ENCODE measurements around the gene RNASE11. TPM values are rescaled to one million over a fixed set of nuclear protein-coding genes. Genes with fewer than 3 reads are reported as not detected.

The RNASE11 gene
- total RNA-seq, 1 experiment from 2014 or later: not detected

DNA sequence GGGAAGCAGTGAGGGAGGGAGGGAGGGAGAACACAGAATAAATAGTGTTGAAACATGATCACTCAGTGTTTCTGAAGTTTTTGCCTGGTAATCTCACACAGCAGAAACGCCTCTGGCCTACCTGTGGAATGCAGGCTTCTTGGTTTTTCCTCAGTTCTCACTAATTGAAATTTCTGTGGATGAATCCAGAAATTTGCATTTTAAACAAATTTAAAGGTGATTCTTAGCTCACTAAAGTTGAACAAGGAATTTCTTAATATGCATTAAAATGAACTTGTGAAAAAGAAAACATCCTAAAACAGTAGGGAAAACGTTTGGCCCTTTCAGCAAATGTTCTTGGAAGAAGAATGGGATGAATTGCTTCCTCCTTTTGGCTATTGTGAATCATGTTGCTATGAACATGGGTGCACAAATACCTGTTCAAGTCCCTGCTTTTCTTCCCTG, 28.3 kb downstream of the RNASE11 start:
- ChIA-PET CTCF (no interaction called here), POLR2A (no interaction called here)
- no peaks in the 10 kb centered on the region for H3K4me1 Mint-ChIP-seq (ENCODE audit: insufficient read depth, unreplicated experiment)
- intact Hi-C loops (cut with micrococcal nuclease): no loop called here
- no peaks in the 10 kb centered on the region for H3K9me3 Mint-ChIP-seq (ENCODE audit: unreplicated experiment)
- no peaks in the 10 kb centered on the region for H3K36me3 Mint-ChIP-seq (ENCODE audit: insufficient read depth, unreplicated experiment)
- TF ChIP-seq CTCF (IDR thresholded peaks at IDR 0.05; ENCODE audit: unreplicated experiment): no peak
- no peak overlapping the region for H3K27ac Mint-ChIP-seq (ENCODE audit: low read depth, unreplicated experiment)
- no peak for DNase-seq (ENCODE audit: unreplicated experiment)
- no peak overlapping the region for H3K4me3 Mint-ChIP-seq (ENCODE audit: unreplicated experiment)
- BruUV-seq (replicated peaks): no TSS peak
- H3K27me3 Mint-ChIP-seq (ENCODE audit: insufficient read depth, unreplicated experiment): no peaks in the 10 kb centered on the region

DNA sequence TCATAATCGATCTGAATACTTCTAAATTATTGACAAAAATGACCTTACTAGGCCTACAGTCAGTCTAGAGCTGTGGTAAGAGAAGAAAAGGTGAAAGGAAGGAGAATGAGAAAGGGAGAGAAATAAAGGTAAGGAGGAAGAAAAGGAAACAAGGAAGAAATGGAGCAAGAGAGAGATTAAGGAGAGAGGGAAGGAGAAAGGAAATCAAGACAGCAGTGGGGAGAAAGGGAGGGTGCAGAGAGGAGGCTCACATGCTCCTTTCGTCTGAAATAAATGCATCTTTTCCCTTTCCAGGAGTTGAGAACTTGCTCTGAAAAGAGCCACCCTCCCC, 30.6 kb downstream of the RNASE11 start:
- H3K27me3 Mint-ChIP-seq (ENCODE audit: insufficient read depth, unreplicated experiment): no peaks in the 10 kb centered on the region
- H3K9me3 Mint-ChIP-seq (ENCODE audit: unreplicated experiment): no peaks in the 10 kb centered on the region
- no peak for DNase-seq (ENCODE audit: unreplicated experiment)
- no peak for TF ChIP-seq CTCF (IDR thresholded peaks at IDR 0.05; ENCODE audit: unreplicated experiment)
- no peaks in the 10 kb centered on the region for H3K36me3 Mint-ChIP-seq (ENCODE audit: insufficient read depth, unreplicated experiment)
- intact Hi-C loops (cut with micrococcal nuclease): no loop called here
- H3K4me1 Mint-ChIP-seq (ENCODE audit: insufficient read depth, unreplicated experiment): no peaks in the 10 kb centered on the region
- POLR2A ChIA-PET: interaction anchor here (1.0 kb wide), 1 partner anchor 88 kb away, joined by 3 read pairs; the partner anchor contains the start of gene PNP
- no TSS peak for BruUV-seq (replicated peaks)
- no peak overlapping the region for H3K27ac Mint-ChIP-seq (ENCODE audit: low read depth, unreplicated experiment)
- no peak overlapping the region for H3K4me3 Mint-ChIP-seq (ENCODE audit: unreplicated experiment)
- CTCF ChIA-PET: interaction anchor here (1.6 to 1.9 kb wide), 2 partner anchors 9 to 27 kb away, joined by 3 to 7 read pairs; no protein-coding TSS in a partner anchor

- Mint-ChIP-seq H3K4me3 (ENCODE audit: unreplicated experiment) (no peak overlapping the region), H3K27me3 (ENCODE audit: insufficient read depth, unreplicated experiment) (no peaks in the 10 kb centered on the region), H3K4me1 (ENCODE audit: insufficient read depth, unreplicated experiment) (no peaks in the 10 kb centered on the region), H3K27ac (ENCODE audit: low read depth, unreplicated experiment) (no peak overlapping the region), H3K9me3 (ENCODE audit: unreplicated experiment) (no peaks in the 10 kb centered on the region), H3K36me3 (ENCODE audit: insufficient read depth, unreplicated experiment) (no peaks in the 10 kb centered on the region)
- BruUV-seq (replicated peaks): no TSS peak
- peak; percentile 6 for DNase-seq (ENCODE audit: unreplicated experiment)
- ChIA-PET POLR2A (interaction anchor here (1.0 kb wide), 1 partner anchor 87 kb away, joined by 3 read pairs; the partner anchor contains the start of gene PNP), CTCF (interaction anchor here (1.6 to 1.9 kb wide), 2 partner anchors 8 to 26 kb away, joined by 3 to 7 read pairs; no protein-coding TSS in a partner anchor)
- intact Hi-C loops (cut with micrococcal nuclease): no loop called here
- no peak for TF ChIP-seq CTCF (IDR thresholded peaks at IDR 0.05; ENCODE audit: unreplicated experiment)
These were observed 31.1 kb downstream of the RNASE11 start for GRCh38 chr14:20556500-20557211.

DNA sequence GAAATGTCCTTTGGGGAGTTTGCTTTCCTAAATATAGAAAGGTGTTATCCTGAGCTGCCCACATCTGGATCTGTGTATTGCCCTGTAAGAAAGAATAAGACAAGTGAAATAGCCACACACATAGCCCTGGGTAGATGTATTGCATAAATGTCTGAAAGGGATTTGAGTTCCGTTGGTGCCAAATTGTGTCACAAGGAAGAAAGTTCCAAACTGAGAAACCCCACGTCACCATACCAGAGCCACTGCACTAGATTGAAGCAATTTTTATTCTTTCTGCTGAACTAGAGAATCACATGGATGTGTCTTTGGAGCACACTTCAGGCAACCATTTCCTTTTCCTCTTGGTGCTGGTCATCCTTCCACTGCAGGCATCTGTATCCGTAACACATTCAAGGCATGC, 32.0 kb downstream of the RNASE11 start:
- no peaks in the 10 kb centered on the region for H3K27me3 Mint-ChIP-seq (ENCODE audit: insufficient read depth, unreplicated experiment)
- no peaks in the 10 kb centered on the region for H3K9me3 Mint-ChIP-seq (ENCODE audit: unreplicated experiment)
- no peak for TF ChIP-seq CTCF (IDR thresholded peaks at IDR 0.05; ENCODE audit: unreplicated experiment)
- ChIA-PET CTCF (interaction anchor here (1.9 kb wide), 1 partner anchor 25 kb away, joined by 7 read pairs; no protein-coding TSS in a partner anchor), POLR2A (interaction anchor here (1.0 kb wide), 1 partner anchor 86 kb away, joined by 3 read pairs; the partner anchor contains the start of gene PNP)
- intact Hi-C loops (cut with micrococcal nuclease): no loop called here
- no peak for DNase-seq (ENCODE audit: unreplicated experiment)
- no peaks in the 10 kb centered on the region for H3K4me1 Mint-ChIP-seq (ENCODE audit: insufficient read depth, unreplicated experiment)
- no peak overlapping the region for H3K27ac Mint-ChIP-seq (ENCODE audit: low read depth, unreplicated experiment)
- no peaks in the 10 kb centered on the region for H3K36me3 Mint-ChIP-seq (ENCODE audit: insufficient read depth, unreplicated experiment)
- no TSS peak for BruUV-seq (replicated peaks)
- H3K4me3 Mint-ChIP-seq (ENCODE audit: unreplicated experiment): no peak overlapping the region

All from MCF 10A (cell line).